ENCODE data around the gene HEYL.

The HEYL gene

GRCh38 chr1:39677645-39678044 lies 38.2 kb upstream of the HEYL start:
- no peaks in the 10 kb centered on the region for H3K36me3 ChIP-seq
- no peak for DNase-seq
- H3K27ac ChIP-seq: no peak overlapping the region
- H3K27me3 ChIP-seq (ENCODE audit: insufficient read depth, low read depth, severe bottlenecking): peaks cover 4% of the 10 kb centered on the region
- H3K9me3 ChIP-seq (ENCODE audit: severe bottlenecking): no peaks in the 10 kb centered on the region
- TF ChIP-seq CTCF (IDR thresholded peaks at IDR 0.05; ENCODE audit: low read depth, low read length): no peak
- no peak overlapping the region for H3K4me3 ChIP-seq (ENCODE audit: low read depth, low read length)

GRCh38 chr1:39676948-39677548 lies 37.6 kb upstream of the HEYL start:
- H3K36me3 ChIP-seq: no peaks in the 10 kb centered on the region
- H3K9me3 ChIP-seq (ENCODE audit: severe bottlenecking): no peaks in the 10 kb centered on the region
- TF ChIP-seq CTCF (IDR thresholded peaks at IDR 0.05; ENCODE audit: low read depth, low read length): no peak
- DNase-seq: no peak
- peaks cover 9% of the 10 kb centered on the region for H3K27me3 ChIP-seq (ENCODE audit: insufficient read depth, low read depth, severe bottlenecking)
- no peak overlapping the region for H3K4me3 ChIP-seq (ENCODE audit: low read depth, low read length)
- H3K27ac ChIP-seq: no peak overlapping the region

- TF ChIP-seq CTCF (IDR thresholded peaks at IDR 0.05; ENCODE audit: low read depth, low read length): no peak
- H3K4me3 ChIP-seq (ENCODE audit: low read depth, low read length): no peak overlapping the region
- no peak for DNase-seq
- no peak overlapping the region for H3K27ac ChIP-seq
- H3K27me3 ChIP-seq (ENCODE audit: insufficient read depth, low read depth, severe bottlenecking): peaks cover 28% of the 10 kb centered on the region
- no peaks in the 10 kb centered on the region for H3K9me3 ChIP-seq (ENCODE audit: severe bottlenecking)
- H3K36me3 ChIP-seq: no peaks in the 10 kb centered on the region
Observed at GRCh38 chr1:39675220-39675619, 35.8 kb upstream of the HEYL start.

GRCh38 chr1:39673215-39673614 lies 33.8 kb upstream of the HEYL start:
- no peaks in the 10 kb centered on the region for H3K9me3 ChIP-seq (ENCODE audit: severe bottlenecking)
- no peak for TF ChIP-seq CTCF (IDR thresholded peaks at IDR 0.05; ENCODE audit: low read depth, low read length)

GRCh38 chr1:39672551-39672947 lies 33.1 kb upstream of the HEYL start:
- no peaks in the 10 kb centered on the region for H3K9me3 ChIP-seq (ENCODE audit: severe bottlenecking)
- peaks cover 31% of the 10 kb centered on the region for H3K27me3 ChIP-seq (ENCODE audit: insufficient read depth, low read depth, severe bottlenecking)
- no peak overlapping the region for H3K27ac ChIP-seq
- peak; percentile 51 for TF ChIP-seq CTCF (IDR thresholded peaks at IDR 0.05; ENCODE audit: low read depth, low read length)
- DNase-seq: peak; percentile 34
- H3K36me3 ChIP-seq: no peaks in the 10 kb centered on the region
- H3K4me3 ChIP-seq (ENCODE audit: low read depth, low read length): peak overlapping the region; percentile 45

More at GRCh38 chr1:39673215-39673614, 33.8 kb upstream of the HEYL start:
- H3K27me3 ChIP-seq (ENCODE audit: insufficient read depth, low read depth, severe bottlenecking): peaks cover 31% of the 10 kb centered on the region
- no peak for DNase-seq
- no peak overlapping the region for H3K4me3 ChIP-seq (ENCODE audit: low read depth, low read length)
- no peaks in the 10 kb centered on the region for H3K36me3 ChIP-seq
- no peak overlapping the region for H3K27ac ChIP-seq
